Body of pancreas (tissue), 4 donors: ENCODE measurements around the gene PAPSS1.
"Not testable (repeated sequence)": the region's sequence is repeated elsewhere in the genome, so short reads cannot be mapped to it uniquely, and the experiment has no call there.

ENCODE experiments used
- POLR2A ChIP-seq, 3 donors: fragments of 450-650 bp; IDR thresholded peaks; one replicate each; pipeline ENCODE4 v1.6.1; 2016; ENCODE audit warnings: antibody characterized with exemption in 3 of 3, mild to moderate bottlenecking in 2 of 3
- TF ChIP-seq, protein P1 (sequence below), 7 experiments: fragments of 450-650 bp in 4 of 7; fragments of 200-600 bp in 3 of 7; sonication (generic) in 3 of 7; IDR thresholded peaks; one replicate each; pipeline ENCODE4 v1.5.1; 2016 to 2019; ENCODE audit warnings: antibody characterized with exemption in 7 of 7

GRCh38 chr4:107723331-107723730 is 3.3 kb upstream of the PAPSS1 start:
- not testable (repeated sequence) for TF ChIP-seq POLR2A (IDR thresholded peaks at IDR 0.05)
- TF ChIP-seq, protein P1, sequence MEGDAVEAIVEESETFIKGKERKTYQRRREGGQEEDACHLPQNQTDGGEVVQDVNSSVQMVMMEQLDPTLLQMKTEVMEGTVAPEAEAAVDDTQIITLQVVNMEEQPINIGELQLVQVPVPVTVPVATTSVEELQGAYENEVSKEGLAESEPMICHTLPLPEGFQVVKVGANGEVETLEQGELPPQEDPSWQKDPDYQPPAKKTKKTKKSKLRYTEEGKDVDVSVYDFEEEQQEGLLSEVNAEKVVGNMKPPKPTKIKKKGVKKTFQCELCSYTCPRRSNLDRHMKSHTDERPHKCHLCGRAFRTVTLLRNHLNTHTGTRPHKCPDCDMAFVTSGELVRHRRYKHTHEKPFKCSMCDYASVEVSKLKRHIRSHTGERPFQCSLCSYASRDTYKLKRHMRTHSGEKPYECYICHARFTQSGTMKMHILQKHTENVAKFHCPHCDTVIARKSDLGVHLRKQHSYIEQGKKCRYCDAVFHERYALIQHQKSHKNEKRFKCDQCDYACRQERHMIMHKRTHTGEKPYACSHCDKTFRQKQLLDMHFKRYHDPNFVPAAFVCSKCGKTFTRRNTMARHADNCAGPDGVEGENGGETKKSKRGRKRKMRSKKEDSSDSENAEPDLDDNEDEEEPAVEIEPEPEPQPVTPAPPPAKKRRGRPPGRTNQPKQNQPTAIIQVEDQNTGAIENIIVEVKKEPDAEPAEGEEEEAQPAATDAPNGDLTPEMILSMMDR (IDR thresholded peaks at IDR 0.05) = not testable (repeated sequence)
